SK-N-SH treated with all-trans-retinoic acid at 6 μM for 48 hours (cell line): ENCODE results near the gene FBXL13.

Source experiments
- PPARA ChIP-seq: fragments of 250-450 bp; sonication (Bioruptor Pico); IDR thresholded peaks from 2 replicates; pipeline ENCODE4 v1.5.0; 2020; ENCODE audit warnings: mild to moderate bottlenecking, borderline replicate concordance
- RARB ChIP-seq: fragments of 250-450 bp; sonication (Bioruptor Pico); IDR thresholded peaks from 2 replicates; pipeline ENCODE4 v1.8.0; 2021; ENCODE audit warnings: mild to moderate bottlenecking, moderate library complexity

DNA sequence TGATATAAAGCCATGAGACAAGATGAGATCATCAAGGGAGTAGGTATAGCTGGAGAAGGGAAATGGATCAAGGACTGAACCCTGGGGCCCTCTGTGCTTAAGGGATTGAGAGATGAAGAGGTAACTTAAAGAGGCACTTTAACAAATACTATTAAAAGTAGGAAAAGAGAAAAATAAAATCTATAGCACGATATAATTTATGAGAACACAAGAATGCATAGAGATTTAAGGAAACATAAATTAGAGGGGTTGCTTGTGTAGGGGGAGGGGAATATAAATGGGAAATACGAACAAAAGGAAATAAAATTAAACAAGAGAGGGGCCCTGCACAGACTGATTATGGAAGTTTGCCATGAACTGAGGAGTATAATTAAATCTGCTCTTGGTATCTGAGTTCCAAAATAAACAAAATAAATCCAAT, 177.4 kb downstream of the FBXL13 start:
- TF ChIP-seq RARB (no peak), PPARA (CRISPR knock-in tag) (no peak)
